ENCODE results near the gene RHOF. TPM values are rescaled to one million over a fixed set of nuclear protein-coding genes. Genes with fewer than 3 reads are reported as not detected.

Gene RHOF
- total RNA-seq, 1 donor from 2014 or later, result 25.5 TPM

- H3K27me3 Mint-ChIP-seq (ENCODE audit: low read depth), result no peaks in the 10 kb centered on the region
- H3K27ac Mint-ChIP-seq (ENCODE audit: unreplicated experiment), result no peak overlapping the region
- TF ChIP-seq CTCF (conservative IDR thresholded peaks at IDR 0.05), result no peak
- H3K4me1 Mint-ChIP-seq, result no peaks in the 10 kb centered on the region
- peaks cover 9% of the 10 kb centered on the region for H3K36me3 Mint-ChIP-seq (ENCODE audit: low read depth)
- no peaks in the 10 kb centered on the region for H3K9me3 Mint-ChIP-seq
- DNase-seq (ENCODE audit: low read depth, low spot score), result no peak
- no peak overlapping the region for H3K4me3 Mint-ChIP-seq
Observed at GRCh38 chr12:121823101-121823726, 29.7 kb upstream of the RHOF start.

- Mint-ChIP-seq H3K9me3 (no peaks in the 10 kb centered on the region), H3K27ac (ENCODE audit: unreplicated experiment) (no peak overlapping the region), H3K4me3 (no peak overlapping the region), H3K4me1 (no peaks in the 10 kb centered on the region), H3K36me3 (ENCODE audit: low read depth) (peaks cover 9% of the 10 kb centered on the region), H3K27me3 (ENCODE audit: low read depth) (no peaks in the 10 kb centered on the region)
- DNase-seq (ENCODE audit: low read depth, low spot score), result no peak
- no peak for TF ChIP-seq CTCF (conservative IDR thresholded peaks at IDR 0.05)
Observed at GRCh38 chr12:121822393-121823100, 29.1 kb upstream of the RHOF start.

GRCh38 chr12:121820056-121820455 lies 26.6 kb upstream of the RHOF start:
- H3K27ac Mint-ChIP-seq (ENCODE audit: unreplicated experiment), result no peak overlapping the region
- no peaks in the 10 kb centered on the region for H3K9me3 Mint-ChIP-seq
- TF ChIP-seq CTCF (conservative IDR thresholded peaks at IDR 0.05), result no peak
- no peak overlapping the region for H3K4me3 Mint-ChIP-seq
- no peaks in the 10 kb centered on the region for H3K27me3 Mint-ChIP-seq (ENCODE audit: low read depth)
- H3K36me3 Mint-ChIP-seq (ENCODE audit: low read depth), result peaks cover 3% of the 10 kb centered on the region
- DNase-seq (ENCODE audit: low read depth, low spot score), result no peak
- H3K4me1 Mint-ChIP-seq, result no peaks in the 10 kb centered on the region

- H3K4me1 Mint-ChIP-seq, result no peaks in the 10 kb centered on the region
- H3K9me3 Mint-ChIP-seq, result no peaks in the 10 kb centered on the region
- TF ChIP-seq CTCF (conservative IDR thresholded peaks at IDR 0.05), result no peak
- H3K36me3 Mint-ChIP-seq (ENCODE audit: low read depth), result peaks cover 3% of the 10 kb centered on the region
- no peaks in the 10 kb centered on the region for H3K27me3 Mint-ChIP-seq (ENCODE audit: low read depth)
- no peak overlapping the region for H3K27ac Mint-ChIP-seq (ENCODE audit: unreplicated experiment)
- H3K4me3 Mint-ChIP-seq, result no peak overlapping the region
- no peak for DNase-seq (ENCODE audit: low read depth, low spot score)
Observed at GRCh38 chr12:121819212-121819949, 25.9 kb upstream of the RHOF start.

- Mint-ChIP-seq H3K27me3 (ENCODE audit: low read depth) (no peaks in the 10 kb centered on the region), H3K36me3 (ENCODE audit: low read depth) (peaks cover 3% of the 10 kb centered on the region), H3K4me3 (no peak overlapping the region), H3K9me3 (no peaks in the 10 kb centered on the region), H3K27ac (ENCODE audit: unreplicated experiment) (no peak overlapping the region), H3K4me1 (peaks cover 10% of the 10 kb centered on the region)
- TF ChIP-seq CTCF (conservative IDR thresholded peaks at IDR 0.05), result no peak
- DNase-seq (ENCODE audit: low read depth, low spot score), result no peak
Observed at GRCh38 chr12:121817648-121818043, 24.2 kb upstream of the RHOF start.
